GM12874 (cell line): ENCODE measurements around the gene ELMOD2.
A peak's percentile ranks its signal among the peaks of the same experiment; 100 is the strongest.

Source experiments
- TF ChIP-seq, protein P1 (sequence below): IDR thresholded peaks from 2 replicates; pipeline ENCODE4 v1.5.1; 2011; ENCODE audit warnings: low read depth, mild to moderate bottlenecking, control low read depth, low read length, moderate library complexity; ENCODE audit not compliant: insufficient read depth

Gene ELMOD2

GRCh38 chr4:140595065-140595464 lies 71.1 kb downstream of the ELMOD2 start:
- TF ChIP-seq, protein P1, sequence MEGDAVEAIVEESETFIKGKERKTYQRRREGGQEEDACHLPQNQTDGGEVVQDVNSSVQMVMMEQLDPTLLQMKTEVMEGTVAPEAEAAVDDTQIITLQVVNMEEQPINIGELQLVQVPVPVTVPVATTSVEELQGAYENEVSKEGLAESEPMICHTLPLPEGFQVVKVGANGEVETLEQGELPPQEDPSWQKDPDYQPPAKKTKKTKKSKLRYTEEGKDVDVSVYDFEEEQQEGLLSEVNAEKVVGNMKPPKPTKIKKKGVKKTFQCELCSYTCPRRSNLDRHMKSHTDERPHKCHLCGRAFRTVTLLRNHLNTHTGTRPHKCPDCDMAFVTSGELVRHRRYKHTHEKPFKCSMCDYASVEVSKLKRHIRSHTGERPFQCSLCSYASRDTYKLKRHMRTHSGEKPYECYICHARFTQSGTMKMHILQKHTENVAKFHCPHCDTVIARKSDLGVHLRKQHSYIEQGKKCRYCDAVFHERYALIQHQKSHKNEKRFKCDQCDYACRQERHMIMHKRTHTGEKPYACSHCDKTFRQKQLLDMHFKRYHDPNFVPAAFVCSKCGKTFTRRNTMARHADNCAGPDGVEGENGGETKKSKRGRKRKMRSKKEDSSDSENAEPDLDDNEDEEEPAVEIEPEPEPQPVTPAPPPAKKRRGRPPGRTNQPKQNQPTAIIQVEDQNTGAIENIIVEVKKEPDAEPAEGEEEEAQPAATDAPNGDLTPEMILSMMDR = peak; percentile 46

- TF ChIP-seq, protein P1 = no peak
Observed at GRCh38 chr4:140600408-140600807, 76.4 kb downstream of the ELMOD2 start.

GRCh38 chr4:140602714-140603113 lies 78.7 kb downstream of the ELMOD2 start:
- TF ChIP-seq, protein P1 = no peak

DNA sequence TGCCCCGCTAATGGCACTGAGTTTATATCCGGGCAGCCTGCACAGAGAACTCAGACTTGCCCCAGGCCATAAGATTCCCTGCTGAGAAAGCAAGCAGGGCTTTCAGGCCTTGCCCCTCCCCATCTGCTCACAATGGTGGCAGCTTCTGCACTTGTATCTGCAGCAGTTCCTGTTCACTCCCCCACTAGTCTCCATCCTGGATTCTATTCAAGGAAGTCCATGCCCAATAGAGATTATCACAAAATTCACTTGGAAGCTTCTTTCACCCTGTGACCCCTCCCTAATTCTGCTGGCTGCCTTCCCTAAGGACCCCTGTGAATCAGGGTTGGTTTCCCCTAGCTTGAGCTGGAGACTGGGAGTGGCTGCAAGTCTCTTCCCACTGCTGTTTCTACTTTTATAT lies 79.3 kb downstream of the ELMOD2 start:
- TF ChIP-seq, protein P1 = no peak
